GM12873 (cell line): ENCODE measurements around the gene RUFY3.

Source experiments
- TF ChIP-seq, protein P1 (sequence below): IDR thresholded peaks from 2 replicates; pipeline ENCODE4 v1.5.1; 2012; ENCODE audit warnings: low read depth, mild to moderate bottlenecking, moderate library complexity, low read length, control low read depth; ENCODE audit not compliant: insufficient read depth; ENCODE audit errors: missing control alignments

Gene RUFY3

GRCh38 chr4:70787496-70787895 is 65.7 kb downstream of the RUFY3 start:
- TF ChIP-seq, protein P1, sequence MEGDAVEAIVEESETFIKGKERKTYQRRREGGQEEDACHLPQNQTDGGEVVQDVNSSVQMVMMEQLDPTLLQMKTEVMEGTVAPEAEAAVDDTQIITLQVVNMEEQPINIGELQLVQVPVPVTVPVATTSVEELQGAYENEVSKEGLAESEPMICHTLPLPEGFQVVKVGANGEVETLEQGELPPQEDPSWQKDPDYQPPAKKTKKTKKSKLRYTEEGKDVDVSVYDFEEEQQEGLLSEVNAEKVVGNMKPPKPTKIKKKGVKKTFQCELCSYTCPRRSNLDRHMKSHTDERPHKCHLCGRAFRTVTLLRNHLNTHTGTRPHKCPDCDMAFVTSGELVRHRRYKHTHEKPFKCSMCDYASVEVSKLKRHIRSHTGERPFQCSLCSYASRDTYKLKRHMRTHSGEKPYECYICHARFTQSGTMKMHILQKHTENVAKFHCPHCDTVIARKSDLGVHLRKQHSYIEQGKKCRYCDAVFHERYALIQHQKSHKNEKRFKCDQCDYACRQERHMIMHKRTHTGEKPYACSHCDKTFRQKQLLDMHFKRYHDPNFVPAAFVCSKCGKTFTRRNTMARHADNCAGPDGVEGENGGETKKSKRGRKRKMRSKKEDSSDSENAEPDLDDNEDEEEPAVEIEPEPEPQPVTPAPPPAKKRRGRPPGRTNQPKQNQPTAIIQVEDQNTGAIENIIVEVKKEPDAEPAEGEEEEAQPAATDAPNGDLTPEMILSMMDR, result no peak

DNA sequence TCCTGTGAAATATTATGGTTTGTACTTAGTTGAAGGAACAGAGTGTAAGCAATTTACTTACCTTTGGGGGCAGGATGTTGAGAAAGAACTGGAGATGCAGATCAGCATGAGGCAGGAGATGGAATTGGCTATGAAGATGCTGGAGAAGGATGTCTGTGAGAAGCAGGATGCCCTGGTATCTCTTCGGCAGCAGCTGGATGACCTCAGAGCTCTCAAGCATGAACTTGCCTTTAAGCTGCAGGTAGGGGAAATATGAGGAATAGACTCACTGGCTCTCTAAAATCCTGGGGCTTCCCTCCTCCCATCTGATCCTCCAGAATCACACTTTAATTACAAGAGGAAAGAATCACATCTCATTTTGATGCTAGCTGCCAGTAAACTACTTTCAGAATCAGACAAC is 67.0 kb downstream of the RUFY3 start:
- TF ChIP-seq, protein P1, result no peak

DNA sequence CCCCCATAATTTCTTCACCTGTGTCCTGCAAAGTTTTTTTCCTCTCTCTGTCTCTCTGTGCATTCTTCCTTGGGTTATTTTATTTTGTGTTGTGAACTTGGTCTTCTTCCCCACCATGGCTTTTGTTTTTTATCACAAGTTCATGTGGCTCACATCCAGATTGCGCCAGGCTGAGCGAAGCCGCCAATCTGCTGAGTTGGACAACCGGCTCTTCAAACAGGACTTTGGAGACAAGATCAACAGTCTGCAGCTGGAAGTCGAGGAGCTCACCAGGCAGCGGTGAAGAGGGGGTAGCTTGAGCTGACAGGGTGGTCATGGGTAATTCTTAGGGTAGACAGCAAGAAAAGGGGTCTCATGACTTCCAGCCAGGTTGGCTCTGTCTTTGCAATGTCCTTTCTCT is 71.9 kb downstream of the RUFY3 start:
- TF ChIP-seq, protein P1, result no peak

GRCh38 chr4:70801265-70801809 is 79.6 kb downstream of the RUFY3 start:
- TF ChIP-seq, protein P1, result no peak

DNA sequence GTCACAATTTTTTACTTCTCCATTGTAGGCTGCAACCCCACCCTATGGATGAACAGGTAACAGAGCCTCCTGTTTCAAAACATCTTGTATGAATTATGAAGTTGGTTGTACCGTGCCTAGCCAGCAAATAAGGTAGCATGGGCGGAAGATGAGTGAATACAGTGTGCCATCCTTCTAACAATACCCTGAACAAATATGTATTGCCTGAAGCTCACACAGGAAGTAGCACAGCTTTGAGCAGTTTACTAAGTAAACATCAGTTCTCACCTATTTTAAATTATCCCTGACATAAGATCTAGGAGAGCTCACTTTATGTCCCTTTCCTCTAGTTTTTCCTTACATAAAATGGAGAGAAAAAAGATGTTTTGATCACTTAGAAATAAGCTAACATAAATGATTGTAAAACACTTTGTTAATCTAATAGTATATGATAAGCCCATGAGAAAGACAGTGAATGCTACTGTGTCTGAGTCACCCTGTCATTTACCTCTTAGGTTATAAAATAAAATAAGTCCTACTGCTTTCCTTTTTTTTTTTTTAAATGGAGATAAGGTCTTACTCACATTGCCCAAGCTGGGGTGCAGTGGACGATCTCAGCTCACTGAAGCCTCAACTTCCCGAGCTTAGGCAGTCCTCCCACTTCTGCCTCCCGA is 81.3 kb downstream of the RUFY3 start:
- TF ChIP-seq, protein P1, result no peak

- TF ChIP-seq, protein P1, result no peak
Measured at GRCh38 chr4:70808151-70808550, 86.4 kb downstream of the RUFY3 start.

DNA sequence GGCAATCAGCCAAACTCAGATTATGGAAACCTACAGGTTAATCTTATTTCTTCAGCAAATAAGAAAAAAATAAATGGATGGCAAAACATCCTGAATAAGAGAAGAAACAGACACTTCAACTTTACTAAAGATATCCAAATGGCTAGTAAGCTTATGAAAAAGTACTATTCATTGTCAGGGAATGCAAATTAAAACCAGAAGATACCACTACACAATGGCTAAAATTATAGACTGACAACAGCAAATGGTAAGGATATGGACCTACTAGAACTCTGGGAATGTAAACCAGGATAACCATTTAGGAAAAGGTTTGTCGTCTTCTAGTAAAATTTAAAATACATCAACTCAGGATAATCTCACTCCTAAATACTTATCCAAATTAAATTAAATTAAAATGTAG is 93.6 kb downstream of the RUFY3 start:
- TF ChIP-seq, protein P1, result no peak

DNA sequence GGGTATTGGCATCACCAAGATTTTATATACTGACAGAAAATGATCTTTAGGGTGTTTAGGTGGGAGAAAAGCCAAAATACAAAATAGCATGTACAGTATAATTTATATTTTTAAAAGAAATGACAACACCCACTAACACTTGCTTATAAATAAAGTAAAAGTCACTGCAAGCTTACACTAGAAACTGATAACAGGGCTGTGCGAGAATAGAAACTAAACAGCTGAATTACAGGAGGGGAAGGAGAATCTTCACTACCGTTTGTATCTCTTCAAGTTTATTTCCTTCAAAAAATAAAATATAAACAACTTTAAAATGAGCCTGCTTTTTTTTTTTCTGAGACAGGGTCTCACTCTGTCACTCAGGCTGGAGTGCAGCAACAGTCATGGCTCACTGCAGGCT is 95.1 kb downstream of the RUFY3 start:
- TF ChIP-seq, protein P1, result no peak
